ENCODE measurements around the gene SMIM41.
A peak's percentile ranks its signal among the peaks of the same experiment; 100 is the strongest.

- TF ChIP-seq POLR2A (IDR thresholded peaks at IDR 0.05), result no peak
- TF ChIP-seq CTCF (IDR thresholded peaks at IDR 0.05), result peak in 1 of 12 donors; percentile 27
These were observed 42.1 kb upstream of the SMIM41 start for GRCh38 chr12:52037248-52037861.
